ENCODE results near the gene NADSYN1. TPM values are rescaled to one million over a fixed set of nuclear protein-coding genes. Genes with fewer than 3 reads are reported as not detected.

The NADSYN1 gene
- polyA plus RNA-seq, 3 donors, result 44.1 to 162 (median 44.8) TPM

DNA sequence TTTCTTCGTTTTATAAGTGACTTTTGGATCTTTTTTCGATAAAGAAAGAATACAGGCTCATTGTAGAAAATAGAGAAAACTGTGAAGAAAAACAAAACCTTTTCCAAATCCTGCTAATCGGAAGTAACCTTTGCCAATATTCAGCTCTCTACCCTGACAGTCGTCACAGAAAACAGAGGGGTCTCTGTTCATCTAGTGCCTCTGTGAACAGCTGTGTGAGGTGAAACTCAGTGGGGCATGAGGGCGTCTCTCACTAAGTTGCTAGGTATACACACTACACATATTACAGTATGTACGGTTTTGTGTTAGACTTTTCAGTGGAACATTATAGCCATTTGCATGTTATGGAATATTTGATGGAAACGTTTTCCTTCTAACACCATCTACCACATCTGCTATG, 44.2 kb upstream of the NADSYN1 start:
- Mint-ChIP-seq H3K4me3 (no peak overlapping the region), H3K9me3 (peaks cover 0 to 6% (median 3%) of the 10 kb centered on the region in 7 donors), H3K27me3 (ENCODE audit: low read depth in 3 of 3) (peaks cover 2 to 12% (median 10%) of the 10 kb centered on the region in 3 donors), H3K36me3 (no peaks in the 10 kb centered on the region), H3K4me1 (no peaks in the 10 kb centered on the region), H3K27ac (no peak overlapping the region)
- no peak overlapping the region for H3K9ac ChIP-seq (ENCODE audit: insufficient read depth, low read length, poor library complexity, severe bottlenecking)
- H3K4me1 ChIP-seq (ENCODE audit: control insufficient read depth in 1 of 2, insufficient read depth in 2 of 2, low read length in 2 of 2), result no peaks in the 10 kb centered on the region
- no peaks in the 10 kb centered on the region for H3K9me3 ChIP-seq (replicated peaks in 1 of 2; ENCODE audit: control insufficient read depth in 1 of 2, insufficient read depth in 1 of 2, low read length in 2 of 2)
- H4K20me1 ChIP-seq (ENCODE audit: insufficient read depth, low read length), result no peaks in the 10 kb centered on the region
- H3K79me2 ChIP-seq (ENCODE audit: insufficient read depth, low read length), result no peaks in the 10 kb centered on the region
- intact Hi-C loops (cut with micrococcal nuclease), result no loop called here
- no peak overlapping the region for H3K4me2 ChIP-seq (replicated peaks; ENCODE audit: extremely low read depth, low read length, poor library complexity, severe bottlenecking)
- TF ChIP-seq, protein P1, sequence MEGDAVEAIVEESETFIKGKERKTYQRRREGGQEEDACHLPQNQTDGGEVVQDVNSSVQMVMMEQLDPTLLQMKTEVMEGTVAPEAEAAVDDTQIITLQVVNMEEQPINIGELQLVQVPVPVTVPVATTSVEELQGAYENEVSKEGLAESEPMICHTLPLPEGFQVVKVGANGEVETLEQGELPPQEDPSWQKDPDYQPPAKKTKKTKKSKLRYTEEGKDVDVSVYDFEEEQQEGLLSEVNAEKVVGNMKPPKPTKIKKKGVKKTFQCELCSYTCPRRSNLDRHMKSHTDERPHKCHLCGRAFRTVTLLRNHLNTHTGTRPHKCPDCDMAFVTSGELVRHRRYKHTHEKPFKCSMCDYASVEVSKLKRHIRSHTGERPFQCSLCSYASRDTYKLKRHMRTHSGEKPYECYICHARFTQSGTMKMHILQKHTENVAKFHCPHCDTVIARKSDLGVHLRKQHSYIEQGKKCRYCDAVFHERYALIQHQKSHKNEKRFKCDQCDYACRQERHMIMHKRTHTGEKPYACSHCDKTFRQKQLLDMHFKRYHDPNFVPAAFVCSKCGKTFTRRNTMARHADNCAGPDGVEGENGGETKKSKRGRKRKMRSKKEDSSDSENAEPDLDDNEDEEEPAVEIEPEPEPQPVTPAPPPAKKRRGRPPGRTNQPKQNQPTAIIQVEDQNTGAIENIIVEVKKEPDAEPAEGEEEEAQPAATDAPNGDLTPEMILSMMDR (IDR thresholded peaks at IDR 0.05), result no peak
- H3K27ac ChIP-seq (ENCODE audit: low read depth in 1 of 2, low read length in 2 of 2), result no peak overlapping the region
- WGBS (ENCODE audit: insufficient coverage), result no CpG with 5 or more reads among the region's 7 CpGs
- DNase-seq, result no peak
- H3K36me3 ChIP-seq (replicated peaks in 1 of 2; ENCODE audit: control insufficient read depth in 1 of 2, insufficient read depth in 2 of 2, low read length in 2 of 2), result no peaks in the 10 kb centered on the region
- no peaks in the 10 kb centered on the region for H3K27me3 ChIP-seq (ENCODE audit: control insufficient read depth in 2 of 2, insufficient read depth in 2 of 2, low read length in 2 of 2)
- H3K4me3 ChIP-seq (replicated peaks in 1 of 3; ENCODE audit: low read depth in 2 of 3, low read length in 3 of 3), result no peak overlapping the region
- H2AFZ ChIP-seq (ENCODE audit: insufficient read depth, low read depth, low read length, poor library complexity, severe bottlenecking), result no peak overlapping the region

- Histone ChIP-seq H3K4me1 (ENCODE audit: control insufficient read depth in 1 of 2, insufficient read depth in 2 of 2, low read length in 2 of 2) (no peaks in the 10 kb centered on the region), H3K9me3 (replicated peaks in 1 of 2; ENCODE audit: control insufficient read depth in 1 of 2, insufficient read depth in 1 of 2, low read length in 2 of 2) (no peaks in the 10 kb centered on the region), H2AFZ (ENCODE audit: insufficient read depth, low read depth, low read length, poor library complexity, severe bottlenecking) (no peak overlapping the region), H3K36me3 (replicated peaks in 1 of 2; ENCODE audit: control insufficient read depth in 1 of 2, insufficient read depth in 2 of 2, low read length in 2 of 2) (no peaks in the 10 kb centered on the region), H3K79me2 (ENCODE audit: insufficient read depth, low read length) (no peaks in the 10 kb centered on the region), H4K20me1 (ENCODE audit: insufficient read depth, low read length) (no peaks in the 10 kb centered on the region), H3K4me2 (replicated peaks; ENCODE audit: extremely low read depth, low read length, poor library complexity, severe bottlenecking) (no peak overlapping the region), H3K27ac (ENCODE audit: low read depth in 1 of 2, low read length in 2 of 2) (no peak overlapping the region), H3K27me3 (ENCODE audit: control insufficient read depth in 2 of 2, insufficient read depth in 2 of 2, low read length in 2 of 2) (no peaks in the 10 kb centered on the region), H3K9ac (ENCODE audit: insufficient read depth, low read length, poor library complexity, severe bottlenecking) (no peak overlapping the region), H3K4me3 (replicated peaks in 1 of 3; ENCODE audit: low read depth in 2 of 3, low read length in 3 of 3) (no peak overlapping the region)
- H3K27ac Mint-ChIP-seq, result no peak overlapping the region
- H3K27me3 Mint-ChIP-seq (ENCODE audit: low read depth in 3 of 3), result peaks cover 2 to 14% (median 10%) of the 10 kb centered on the region in 3 donors
- no peaks in the 10 kb centered on the region for H3K4me1 Mint-ChIP-seq
- H3K4me3 Mint-ChIP-seq, result no peak overlapping the region
- peak in 1 of 3 donors; percentile 10 for DNase-seq
- H3K36me3 Mint-ChIP-seq, result no peaks in the 10 kb centered on the region
- TF ChIP-seq, protein P1 (IDR thresholded peaks at IDR 0.05), result no peak
- peaks cover 0 to 7% (median 2%) of the 10 kb centered on the region in 7 donors for H3K9me3 Mint-ChIP-seq
- WGBS (ENCODE audit: insufficient coverage), result 80% methylated on average over 6 of the region's 7 CpGs
- intact Hi-C loops (cut with micrococcal nuclease), result no loop called here
Observed at GRCh38 chr11:71410363-71410966, 42.5 kb upstream of the NADSYN1 start.

Measured in CD14-positive monocyte (primary cell).